GM12878 (cell line): ENCODE measurements around the gene SCT.

Experiments used
- EP300 ChIP-seq, 2 experiments: fragments of 150-350 bp in 1 of 2; IDR thresholded peaks; 2 replicates each; pipeline ENCODE4 v1.6.1; 2011 to 2012; ENCODE audit warnings: low read depth in 2 of 2, low read length in 2 of 2, borderline replicate concordance in 1 of 2, improper control_type of control experiment in 1 of 2, inconsistent platforms in 1 of 2; ENCODE audit not compliant: control insufficient read depth in 1 of 2
- HDGF ChIP-seq: fragments of 450-650 bp; IDR thresholded peaks from 2 replicates; pipeline ENCODE4 v1.6.1; 2016; ENCODE audit warnings: antibody characterized with exemption
- POLR2AphosphoS2 ChIP-seq: IDR thresholded peaks from 2 replicates; pipeline ENCODE4 v1.6.1; 2011; ENCODE audit warnings: low read depth, mild to moderate bottlenecking, low read length, improper control_type of control experiment, moderate library complexity
- RFX5 ChIP-seq: IDR thresholded peaks from 2 replicates; pipeline ENCODE4 v1.6.1; 2011; ENCODE audit warnings: low read depth, low read length, improper control_type of control experiment
- TF ChIP-seq, protein P1 (sequence below): fragments of 450-650 bp; IDR thresholded peaks from 2 replicates; pipeline ENCODE4 v1.6.1; 2017; ENCODE audit warnings: antibody characterized with exemption, mild to moderate bottlenecking, moderate library complexity

DNA sequence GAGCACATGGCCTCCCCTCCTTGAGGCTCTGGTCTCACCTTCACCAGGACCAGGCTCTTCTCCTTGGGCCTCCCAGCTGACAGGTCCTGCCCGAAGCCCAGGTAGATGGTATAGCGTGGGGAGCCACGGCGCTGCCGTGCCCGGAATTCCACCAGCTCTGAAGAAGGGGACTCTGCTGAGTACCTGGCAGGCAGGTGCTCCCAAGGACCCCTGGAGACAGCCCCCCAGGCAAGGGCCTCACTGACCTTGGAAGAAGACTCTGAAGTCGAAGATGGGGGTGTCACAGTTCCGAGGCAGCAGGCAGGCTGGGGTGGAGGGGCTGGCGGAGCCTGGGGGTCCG lies 14.1 kb downstream of the SCT start:
- TF ChIP-seq RFX5 (no peak), EP300 (IDR thresholded peaks at IDR 0.05; ENCODE audit: borderline replicate concordance in 1 of 2, control insufficient read depth in 1 of 2, low read depth in 2 of 2, low read length in 2 of 2) (no peak), POLR2AphosphoS2 (no peak), HDGF (no peak)
- TF ChIP-seq, protein P1, sequence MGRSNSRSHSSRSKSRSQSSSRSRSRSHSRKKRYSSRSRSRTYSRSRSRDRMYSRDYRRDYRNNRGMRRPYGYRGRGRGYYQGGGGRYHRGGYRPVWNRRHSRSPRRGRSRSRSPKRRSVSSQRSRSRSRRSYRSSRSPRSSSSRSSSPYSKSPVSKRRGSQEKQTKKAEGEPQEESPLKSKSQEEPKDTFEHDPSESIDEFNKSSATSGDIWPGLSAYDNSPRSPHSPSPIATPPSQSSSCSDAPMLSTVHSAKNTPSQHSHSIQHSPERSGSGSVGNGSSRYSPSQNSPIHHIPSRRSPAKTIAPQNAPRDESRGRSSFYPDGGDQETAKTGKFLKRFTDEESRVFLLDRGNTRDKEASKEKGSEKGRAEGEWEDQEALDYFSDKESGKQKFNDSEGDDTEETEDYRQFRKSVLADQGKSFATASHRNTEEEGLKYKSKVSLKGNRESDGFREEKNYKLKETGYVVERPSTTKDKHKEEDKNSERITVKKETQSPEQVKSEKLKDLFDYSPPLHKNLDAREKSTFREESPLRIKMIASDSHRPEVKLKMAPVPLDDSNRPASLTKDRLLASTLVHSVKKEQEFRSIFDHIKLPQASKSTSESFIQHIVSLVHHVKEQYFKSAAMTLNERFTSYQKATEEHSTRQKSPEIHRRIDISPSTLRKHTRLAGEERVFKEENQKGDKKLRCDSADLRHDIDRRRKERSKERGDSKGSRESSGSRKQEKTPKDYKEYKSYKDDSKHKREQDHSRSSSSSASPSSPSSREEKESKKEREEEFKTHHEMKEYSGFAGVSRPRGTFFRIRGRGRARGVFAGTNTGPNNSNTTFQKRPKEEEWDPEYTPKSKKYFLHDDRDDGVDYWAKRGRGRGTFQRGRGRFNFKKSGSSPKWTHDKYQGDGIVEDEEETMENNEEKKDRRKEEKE: no peak
